A549 treated with AZD2906 at 1 μM for 4 hours (cell line): ENCODE data around the gene GRIP1. TPM values are rescaled to one million over a fixed set of nuclear protein-coding genes. Genes with fewer than 3 reads are reported as not detected.

Experiments used
- total RNA-seq: library from RNA; stranded (reverse); fragments of 200-300 nt; extraction: Qiagen RNA extraction; gene quantifications from 5 replicates; pipeline ENCODE4 v1.2.3, GENCODE V29; 2022

Gene GRIP1
- 2.9 to 6.4 TPM (median 3.6 TPM) in 5 replicates for total RNA-seq

GRCh38 chr12:66678338-66679275, at the start of gene GRIP1:
Gene GRIP1, minus strand, starts transcription at chr12:66679076. Its CDS starts 172 bp downstream, at chr12:66678904.

GRCh38 chr12:66301944-66302826, 376.7 kb downstream of the GRIP1 start, which contains the start of gene HELB:
Gene HELB, plus strand, starts transcription at chr12:66302493. Its CDS starts 111 bp downstream, at chr12:66302604.

